Naive thymus-derived CD4-positive, alpha-beta T cell (primary cell): ENCODE measurements around the gene KCNH4. TPM values are rescaled to one million over a fixed set of nuclear protein-coding genes. Genes with fewer than 3 reads are reported as not detected.

ENCODE experiments used
- ATAC-seq: fragments of 150-1000 bp; cut with Tn5 transposase; 2 replicates; pipeline ENCODE4 v1.10.0; 2021; ENCODE audit warnings: mild to moderate bottlenecking, moderate library complexity
- CTCF ChIA-PET: fragments of 350-600 bp; sonication (Branson Sonifier 250); formaldehyde crosslinking; loops from one replicate; lab custom pipeline; 2021; ENCODE audit warnings: antibody characterized with exemption; lab: Charles Lee
- POLR2A ChIA-PET: fragments of 350-600 bp; sonication (Branson Sonifier 250); formaldehyde crosslinking; loops from one replicate; lab custom pipeline; 2021; ENCODE audit warnings: antibody characterized with exemption, inconsistent platforms; lab: Charles Lee
- DNase-seq, 9 donors: peaks; one replicate each; pipeline versions ENCODE4 v3.0.0 to v3.0.0-alpha.2; 2020 to 2022; ENCODE audit warnings: mixed read lengths in 1 of 9
- H3K27ac ChIP-seq: one replicate; pipeline ENCODE4 v1.7.0; 2013; ENCODE audit warnings: mild to moderate bottlenecking, low read depth, low read length, moderate library complexity
- H3K27me3 ChIP-seq, 2 donors: one replicate each; pipeline ENCODE4 v1.7.0; 2013; ENCODE audit warnings: low read length in 2 of 2, mild to moderate bottlenecking in 2 of 2, moderate library complexity in 2 of 2; ENCODE audit not compliant: control insufficient read depth in 2 of 2, insufficient read depth in 2 of 2
- H3K36me3 ChIP-seq, 3 experiments: 1 replicate in 2 of 3; 2 replicates in 1 of 3; pipeline ENCODE4 v1.7.0; 2013; ENCODE audit warnings: low read length in 3 of 3, mild to moderate bottlenecking in 3 of 3, moderate library complexity in 1 of 3; ENCODE audit not compliant: insufficient read depth in 3 of 3, control insufficient read depth in 2 of 3
- H3K4me1 ChIP-seq, 2 donors: one replicate each; pipeline ENCODE4 v1.7.0; 2013; ENCODE audit warnings: low read length in 2 of 2, mild to moderate bottlenecking in 2 of 2, moderate library complexity in 1 of 2; ENCODE audit not compliant: control insufficient read depth in 2 of 2, insufficient read depth in 2 of 2
- H3K4me3 ChIP-seq: 2 replicates; pipeline ENCODE4 v1.7.0; 2013; ENCODE audit warnings: mild to moderate bottlenecking, low read length
- H3K9me3 ChIP-seq, 3 experiments: 1 replicate in 2 of 3; 2 replicates in 1 of 3; pipeline ENCODE4 v1.7.0; 2013; ENCODE audit warnings: low read length in 3 of 3; ENCODE audit not compliant: control insufficient read depth in 2 of 3
- H3K27ac Mint-ChIP-seq, 9 donors: one replicate each; pipeline ENCODE4 v1.8.0; 2020 to 2022; ENCODE audit warnings: mixed read lengths in 9 of 9, mild to moderate bottlenecking in 8 of 9, moderate library complexity in 5 of 9, inconsistent platforms in 2 of 9
- H3K27me3 Mint-ChIP-seq, 5 donors: one replicate each; pipeline ENCODE4 v1.8.0; 2021 to 2022; ENCODE audit warnings: mixed read lengths in 5 of 5, mild to moderate bottlenecking in 1 of 5
- H3K36me3 Mint-ChIP-seq, 5 donors: one replicate each; pipeline ENCODE4 v1.8.0; 2020 to 2022; ENCODE audit warnings: mixed read lengths in 5 of 5, mild to moderate bottlenecking in 3 of 5, inconsistent platforms in 1 of 5
- H3K4me1 Mint-ChIP-seq, 7 donors: one replicate each; pipeline ENCODE4 v1.8.0; 2020 to 2022; ENCODE audit warnings: mixed read lengths in 7 of 7, mild to moderate bottlenecking in 3 of 7, inconsistent platforms in 1 of 7
- H3K4me3 Mint-ChIP-seq, 10 donors: one replicate each; pipeline ENCODE4 v1.8.0; 2020 to 2022; ENCODE audit warnings: mild to moderate bottlenecking in 10 of 10, mixed read lengths in 10 of 10, moderate library complexity in 6 of 10, inconsistent platforms in 2 of 10
- H3K9me3 Mint-ChIP-seq, 11 donors: one replicate each; pipeline ENCODE4 v1.8.0; 2020 to 2022; ENCODE audit warnings: mixed read lengths in 11 of 11, mild to moderate bottlenecking in 4 of 11, inconsistent platforms in 1 of 11, moderate library complexity in 1 of 11
- intact Hi-C, 2 donors: fragments of 100-400 bp; cut with micrococcal nuclease; formaldehyde crosslinking; loops; one replicate each; pipeline ENCODE4 v1.15.1; 2023
- polyA plus RNA-seq, 2 donors: library from polyadenylated mRNA; unstranded; fragments of 300-500 nt; fragmentation: Illumina TruSeq; gene quantifications; one replicate each; pipeline ENCODE4 v1.2.3, GENCODE V29; 2021
- total RNA-seq, 6 experiments: library from RNA in 5 of 6; stranded (reverse) in 5 of 6; gene quantifications; 1 replicate in 5 of 6; 2 replicates in 1 of 6; pipeline ENCODE4 v1.2.3 and lab custom pipeline; 2021 to 2026

Gene KCNH4
- total and polyA plus RNA-seq, 7 experiments from 2014 or later = 0.07 to 0.24 (median 0.14) TPM; not detected in 3

- Histone ChIP-seq H3K27me3 (no peaks in the 10 kb centered on the region), H3K36me3 (peaks cover 7 to 50% (median 10%) of the 10 kb centered on the region in 3 experiments), H3K9me3 (no peaks in the 10 kb centered on the region), H3K4me3 (no peak overlapping the region), H3K4me1 (peaks cover 0 to 4% of the 10 kb centered on the region in 2 donors), H3K27ac (no peak overlapping the region)
- ChIA-PET CTCF (interaction anchor here (0.6 kb wide), 1 partner anchor 16 kb away, joined by 3 read pairs; no protein-coding TSS in a partner anchor), POLR2A (interaction anchor here (0.6 to 1.7 kb wide), 3 partner anchors 15 to 399 kb away, joined by 3 to 6 read pairs (median 4); no protein-coding TSS in a partner anchor)
- Mint-ChIP-seq H3K36me3 (peaks cover 5 to 29% (median 11%) of the 10 kb centered on the region in 5 donors), H3K9me3 (no peaks in the 10 kb centered on the region), H3K27ac (peak overlapping the region in 5 of 9 donors; percentile 25 to 68 (median 48)), H3K4me1 (peaks cover 1 to 8% (median 6%) of the 10 kb centered on the region in 7 donors), H3K4me3 (no peak overlapping the region), H3K27me3 (no peaks in the 10 kb centered on the region)
- no peak for DNase-seq
- peak; percentile 22 for ATAC-seq
- intact Hi-C loops = loop anchor here in 1 of 2 donors (10.0 kb wide), 2 partner anchors 205 to 335 kb away; partner anchors contain the start of gene NAGLU
Measured at GRCh38 chr17:42199416-42200011, 18.6 kb upstream of the KCNH4 start.

- CTCF ChIA-PET = interaction anchor here (0.6 kb wide), 1 partner anchor 15 kb away, joined by 3 read pairs; no protein-coding TSS in a partner anchor
- peaks cover 0 to 1% (median 0%) of the 10 kb centered on the region in 11 donors for H3K9me3 Mint-ChIP-seq
Measured at GRCh38 chr17:42198897-42199296, 18.0 kb upstream of the KCNH4 start.

GRCh38 chr17:42197564-42198156, 16.7 kb upstream of the KCNH4 start:
- POLR2A ChIA-PET = no interaction called here

More at GRCh38 chr17:42198897-42199296, 18.0 kb upstream of the KCNH4 start:
- Mint-ChIP-seq H3K27me3 (no peaks in the 10 kb centered on the region), H3K4me1 (peaks cover 6 to 14% (median 12%) of the 10 kb centered on the region in 7 donors), H3K4me3 (no peak overlapping the region), H3K36me3 (peaks cover 5 to 26% (median 8%) of the 10 kb centered on the region in 5 donors), H3K27ac (peak overlapping the region in 6 of 9 donors; percentile 21 to 66 (median 46))
- H3K9me3 ChIP-seq = no peaks in the 10 kb centered on the region
- peaks cover 0 to 7% of the 10 kb centered on the region in 2 donors for H3K4me1 ChIP-seq
- H3K36me3 ChIP-seq = peaks cover 7 to 47% (median 10%) of the 10 kb centered on the region in 3 experiments
- H3K4me3 ChIP-seq = no peak overlapping the region
- intact Hi-C loops = loop anchor here in 1 of 2 donors (10.0 kb wide), 2 partner anchors 206 to 336 kb away; partner anchors contain the start of gene NAGLU
- ATAC-seq = peak; percentile 73
- POLR2A ChIA-PET = interaction anchor here (0.6 to 1.7 kb wide), 3 partner anchors 15 to 399 kb away, joined by 3 to 6 read pairs (median 4); no protein-coding TSS in a partner anchor
- H3K27me3 ChIP-seq = no peaks in the 10 kb centered on the region
- no peak for DNase-seq
- no peak overlapping the region for H3K27ac ChIP-seq

DNA sequence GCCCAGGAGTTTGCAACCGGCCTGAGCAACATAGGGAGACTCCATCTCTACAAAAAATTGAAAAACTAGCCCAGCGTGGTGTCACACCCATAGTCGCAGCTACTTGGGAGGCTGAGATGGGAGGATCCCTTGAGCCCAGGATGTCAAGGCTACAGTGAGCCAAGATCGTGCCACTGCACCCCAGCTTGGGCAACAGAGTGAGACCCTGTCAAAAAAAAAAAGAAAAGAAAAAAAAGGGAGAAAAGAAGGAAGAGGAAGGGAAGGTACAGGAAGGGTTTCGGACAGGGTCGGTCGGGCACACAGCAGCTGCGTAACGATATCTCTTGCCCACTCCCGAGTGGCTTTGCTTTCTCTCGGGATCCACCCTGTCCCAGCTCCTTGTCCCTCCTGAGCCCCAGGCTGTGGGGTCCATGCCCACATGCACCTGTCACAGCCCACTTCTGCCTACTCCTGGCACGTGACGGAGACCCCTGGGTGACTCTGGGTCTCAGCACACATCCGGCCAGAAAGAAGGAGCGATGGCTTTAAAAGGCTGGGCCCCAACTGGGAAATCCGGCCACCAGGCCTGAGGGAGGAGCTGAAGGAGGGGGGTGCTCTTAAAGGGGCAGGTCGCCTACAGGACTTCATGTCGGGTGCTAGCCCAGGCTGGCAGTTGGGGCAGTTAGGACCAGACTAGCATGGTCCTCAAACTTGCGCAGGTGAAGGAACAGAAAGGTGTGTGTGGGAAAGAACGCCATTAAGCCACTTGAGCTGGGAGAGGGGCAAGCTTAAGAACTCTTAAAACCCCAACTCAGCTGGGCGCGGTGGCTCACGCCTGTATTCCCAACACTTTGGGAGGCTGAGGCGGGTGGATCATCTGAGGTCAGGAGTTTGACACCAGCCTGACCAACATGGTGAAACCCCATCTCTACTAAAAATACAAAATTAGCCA, 13.3 kb upstream of the KCNH4 start, which contains the start of gene GHDC:
TSS of gene GHDC (minus strand) at position 526 of the 931 bp plus-strand sequence. CDS start 913 bp downstream, outside the sequence.
- Histone ChIP-seq H3K36me3 (peaks cover 0 to 3% (median 0%) of the 10 kb centered on the region in 3 experiments), H3K9me3 (no peaks in the 10 kb centered on the region), H3K27ac (peak within 1 kb of the TSS; percentile 82), H3K4me3 (peak within 1 kb of the TSS; percentile 98), H3K4me1 (peaks cover 4 to 19% of the 10 kb centered on the region in 2 donors), H3K27me3 (no peaks in the 10 kb centered on the region)
- peak within 1 kb of the TSS; percentile 93 to 99 (median 95) for H3K4me3 Mint-ChIP-seq
- H3K27me3 Mint-ChIP-seq = no peaks in the 10 kb centered on the region
- DNase-seq = peak; percentile 48 to 83 (median 75)
- H3K9me3 Mint-ChIP-seq = peaks cover 0 to 1% (median 0%) of the 10 kb centered on the region in 11 donors
- intact Hi-C loops = loop anchor here (1.0 to 10.0 kb wide), 6 partner anchors 10 to 828 kb away; partner anchors contain the start of genes NAGLU (in 1 of the 2) and VAT1 (in 1 of the 2)
- peak within 1 kb of the TSS; percentile 86 to 94 (median 90) for H3K27ac Mint-ChIP-seq
- CTCF ChIA-PET = interaction anchor here (0.7 to 1.5 kb wide), 6 partner anchors 10 to 195 kb away, joined by 3 to 6 read pairs (median 3); partner anchors contain the start of gene NKIRAS2
- H3K4me1 Mint-ChIP-seq = peaks cover 13 to 33% (median 23%) of the 10 kb centered on the region in 7 donors
- peak; percentile 94 for ATAC-seq
- POLR2A ChIA-PET = interaction anchor here (0.6 to 1.8 kb wide), 14 partner anchors 9 to 483 kb away, joined by 3 to 22 read pairs (median 4); partner anchors contain the start of genes DHX58, HCRT, STAT3 and STAT5A
- peaks cover 0 to 7% (median 0%) of the 10 kb centered on the region in 5 donors for H3K36me3 Mint-ChIP-seq

More at GRCh38 chr17:42197564-42198156, 16.7 kb upstream of the KCNH4 start:
- Histone ChIP-seq H3K9me3 (no peaks in the 10 kb centered on the region), H3K27ac (no peak overlapping the region), H3K27me3 (no peaks in the 10 kb centered on the region), H3K4me3 (no peak overlapping the region), H3K36me3 (peaks cover 3 to 35% (median 10%) of the 10 kb centered on the region in 3 experiments), H3K4me1 (peaks cover 4 to 19% of the 10 kb centered on the region in 2 donors)
- Mint-ChIP-seq H3K4me1 (peaks cover 13 to 25% (median 20%) of the 10 kb centered on the region in 7 donors), H3K27me3 (no peaks in the 10 kb centered on the region), H3K27ac (peak overlapping the region in 5 of 9 donors; percentile 23 to 67 (median 51)), H3K9me3 (peaks cover 0 to 1% (median 0%) of the 10 kb centered on the region in 11 donors), H3K36me3 (peaks cover 5 to 18% (median 8%) of the 10 kb centered on the region in 5 donors), H3K4me3 (peak overlapping the region in 1 of 10 donors; percentile 58)
- CTCF ChIA-PET = no interaction called here
- intact Hi-C loops = loop anchor here in 1 of 2 donors (10.0 kb wide), 2 partner anchors 207 to 337 kb away; partner anchors contain the start of gene NAGLU
- DNase-seq (no peak), ATAC-seq (no peak)

DNA sequence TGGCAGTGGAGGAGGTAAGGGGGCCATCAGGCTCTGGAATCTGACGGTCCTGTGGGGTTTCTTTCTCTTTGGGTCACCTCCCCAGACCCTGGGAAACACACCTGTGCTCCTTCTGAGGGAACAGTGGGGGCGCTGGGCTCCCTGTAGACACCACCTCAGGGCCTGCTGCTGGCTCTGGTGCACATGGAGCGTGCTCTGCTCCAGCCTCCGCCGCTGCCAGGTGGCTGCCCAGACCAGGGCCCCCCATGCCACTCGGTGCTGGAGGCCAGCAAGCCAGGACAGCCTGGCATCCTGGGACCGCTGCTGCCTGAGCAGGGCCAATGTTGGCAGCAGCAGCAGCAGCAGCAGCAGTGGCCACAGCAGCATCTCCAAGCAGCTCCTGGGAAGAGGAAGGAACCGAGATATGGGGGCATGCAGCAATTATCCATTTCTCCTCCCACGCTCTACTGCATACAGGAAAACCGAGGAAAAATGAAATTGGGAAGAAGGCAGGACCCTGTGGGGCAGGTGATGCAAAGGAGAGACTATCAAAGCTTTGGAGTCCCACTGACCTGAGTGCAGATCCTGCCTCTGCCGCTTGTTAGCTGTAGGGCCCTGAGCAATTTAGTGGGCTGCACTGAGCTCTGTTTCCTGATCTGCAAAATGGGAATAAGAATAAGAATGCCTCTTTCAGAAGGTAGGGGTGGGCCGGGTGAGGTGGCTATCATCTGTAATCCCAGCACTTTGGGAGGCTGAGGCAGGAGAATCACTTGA, 12.4 kb upstream of the KCNH4 start:
- Histone ChIP-seq H3K9me3 (no peaks in the 10 kb centered on the region), H3K4me1 (peaks cover 4 to 19% of the 10 kb centered on the region in 2 donors), H3K27ac (peak overlapping the region; percentile 82), H3K27me3 (no peaks in the 10 kb centered on the region), H3K4me3 (peak overlapping the region; percentile 98), H3K36me3 (peaks cover 0 to 3% (median 0%) of the 10 kb centered on the region in 3 experiments)
- intact Hi-C loops = loop anchor here (5.0 to 10.0 kb wide), 4 partner anchors 54 to 829 kb away; partner anchors contain the start of genes NAGLU (in 1 of the 2) and VAT1 (in 1 of the 2)
- Mint-ChIP-seq H3K9me3 (peaks cover 0 to 1% (median 0%) of the 10 kb centered on the region in 11 donors), H3K4me1 (peaks cover 18 to 33% (median 23%) of the 10 kb centered on the region in 7 donors), H3K27ac (peak overlapping the region; percentile 86 to 94 (median 90)), H3K4me3 (peak overlapping the region; percentile 93 to 99 (median 95)), H3K36me3 (peaks cover 0 to 3% (median 0%) of the 10 kb centered on the region in 5 donors), H3K27me3 (no peaks in the 10 kb centered on the region)
- POLR2A ChIA-PET = interaction anchor here (0.6 to 1.8 kb wide), 6 partner anchors 9 to 218 kb away, joined by 3 to 22 read pairs (median 6); partner anchors contain the start of genes HCRT, STAT3 and STAT5A
- no peak for ATAC-seq
- no peak for DNase-seq
- CTCF ChIA-PET = interaction anchor here (0.7 to 1.5 kb wide), 4 partner anchors 9 to 173 kb away, joined by 3 to 6 read pairs (median 3); partner anchors contain the start of gene NKIRAS2
